ENCODE measurements around the gene CERKL.

CERKL gene

GRCh38 chr2:181574321-181574720, 82.6 kb downstream of the CERKL start:
- DNase-seq (no peak), ATAC-seq (no peak)

DNA sequence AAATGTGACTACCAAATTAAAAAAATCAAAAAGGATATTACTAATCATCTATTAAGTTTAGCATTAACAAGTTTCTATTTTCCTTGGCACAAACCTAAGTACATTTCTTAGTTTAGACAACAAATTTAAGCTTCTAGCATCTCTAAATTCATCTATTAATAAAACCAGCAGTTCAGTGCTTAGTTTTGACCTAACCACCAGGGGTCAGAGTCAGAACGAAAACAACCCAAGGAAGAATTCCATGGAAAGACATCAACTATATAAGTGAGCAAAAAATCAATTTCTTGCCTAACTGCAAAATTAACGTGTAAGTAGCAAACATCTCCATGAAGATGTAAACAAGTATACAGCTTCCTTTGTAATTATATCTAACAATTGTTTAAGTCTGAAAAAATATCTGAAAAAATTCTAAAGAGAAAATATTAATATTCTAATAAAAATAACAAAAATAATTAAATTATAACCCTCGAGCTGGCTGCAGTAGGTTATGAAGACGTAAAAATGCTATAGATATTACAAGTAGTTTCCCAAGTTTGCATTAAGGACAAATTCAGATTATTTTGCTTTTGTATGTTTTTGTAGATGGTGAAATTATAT, 83.7 kb downstream of the CERKL start:
- no peak for DNase-seq
- ATAC-seq: no peak

DNA sequence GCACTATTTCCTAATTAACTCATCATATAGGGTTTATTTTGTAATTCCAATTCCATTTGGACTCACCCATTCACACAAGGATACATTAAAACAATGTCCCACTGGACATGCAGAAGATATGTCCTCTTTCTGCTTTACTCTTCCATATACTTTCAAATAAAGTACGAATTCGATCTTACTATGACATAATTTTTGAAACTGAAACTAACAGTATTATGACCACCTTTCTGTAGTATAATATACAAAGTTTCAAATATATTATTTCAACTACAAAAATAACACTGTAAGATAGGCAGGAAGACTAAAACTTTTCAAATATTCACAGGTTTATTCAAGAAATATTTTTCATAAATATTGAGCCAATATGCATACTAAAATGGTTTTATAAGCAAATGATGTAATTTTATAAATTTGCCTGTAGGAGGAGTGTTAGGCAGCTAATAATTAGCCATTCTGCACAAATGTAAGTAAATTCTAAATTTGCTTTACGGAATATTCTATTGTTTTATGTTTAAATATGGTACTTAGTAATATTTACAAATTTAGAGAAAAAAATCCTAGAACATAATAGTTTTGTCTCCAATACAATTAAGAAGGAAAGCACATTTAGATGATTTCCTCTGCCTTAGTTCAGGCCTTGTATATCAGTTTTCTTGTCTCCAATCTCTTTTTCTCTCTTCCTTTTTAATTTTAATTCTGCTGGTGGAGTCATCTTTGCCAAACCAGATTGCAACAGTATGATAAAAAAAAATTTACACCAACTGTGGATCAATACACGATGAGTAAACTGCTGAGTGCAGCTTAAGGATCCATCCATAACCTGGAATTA, 85.9 kb downstream of the CERKL start:
- DNase-seq (no peak), ATAC-seq (no peak)

GRCh38 chr2:181570059-181570458, 86.8 kb downstream of the CERKL start:
- no peak for ATAC-seq
- DNase-seq: no peak

DNA sequence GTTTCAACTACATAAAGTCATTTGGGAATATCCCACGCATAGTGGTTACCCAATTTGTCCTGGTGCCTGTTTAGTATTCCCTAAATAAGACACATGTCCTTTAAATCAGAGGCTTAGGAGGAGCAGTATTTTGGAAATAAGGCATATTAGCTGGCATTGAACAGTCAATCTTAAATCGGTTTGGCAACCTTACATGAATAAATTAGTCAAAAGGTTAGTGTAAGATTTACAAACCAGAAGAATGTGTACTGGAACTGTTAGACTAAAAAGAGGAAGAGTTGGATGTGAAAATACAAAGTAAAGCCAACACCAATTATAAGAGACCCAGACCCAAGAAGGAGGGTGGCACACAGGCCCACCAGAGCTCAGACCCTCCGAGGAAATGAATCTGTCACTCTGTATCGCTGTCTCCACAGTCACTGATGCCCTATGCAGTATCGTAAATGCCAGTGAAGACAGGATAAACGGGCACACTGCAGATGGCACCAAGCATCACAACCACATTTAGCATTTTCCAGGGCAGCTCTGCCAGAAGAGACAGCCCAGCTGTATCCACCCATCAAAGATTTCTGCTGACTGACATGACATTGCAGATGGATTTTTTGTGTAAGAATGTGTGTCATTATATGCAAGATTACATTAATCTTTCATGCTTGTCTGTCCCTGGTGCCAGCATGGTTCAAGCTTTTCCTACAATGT, 90.4 kb downstream of the CERKL start:
- ATAC-seq (no peak), DNase-seq (no peak)

DNA sequence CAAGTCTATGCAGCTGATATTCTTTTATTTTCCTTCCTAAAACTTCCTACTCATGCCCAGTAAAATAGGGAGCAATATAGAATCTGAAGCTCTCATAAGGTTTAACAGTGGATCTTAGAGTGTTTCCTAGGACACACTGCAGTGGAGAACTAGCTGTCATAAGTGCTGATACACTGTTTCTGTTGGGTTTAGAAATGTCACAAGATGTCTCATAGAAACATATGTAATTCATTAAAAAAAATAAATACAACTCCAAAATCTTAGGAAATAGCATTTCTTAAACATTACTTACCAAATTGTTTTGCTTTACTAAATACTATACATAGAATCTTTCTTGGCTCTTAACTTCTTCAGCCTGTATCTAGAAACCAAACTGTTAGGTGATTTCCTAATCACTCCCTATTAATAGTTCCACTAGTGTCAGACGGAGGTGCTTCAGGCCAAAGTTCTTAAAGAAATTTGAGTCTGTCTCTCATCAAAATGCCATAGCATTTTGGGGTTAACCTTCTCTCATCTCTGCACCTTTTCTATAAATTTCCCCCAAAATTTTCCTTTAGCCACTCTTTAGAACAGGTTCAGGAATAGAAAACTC, 93.7 kb downstream of the CERKL start:
- DNase-seq: no peak
- no peak for ATAC-seq

GRCh38 chr2:181558371-181558770, 98.5 kb downstream of the CERKL start:
- no peak for ATAC-seq
- no peak for DNase-seq

GRCh38 chr2:181554061-181554830, 102.7 kb downstream of the CERKL start:
- DNase-seq (no peak), ATAC-seq (no peak)

DNA sequence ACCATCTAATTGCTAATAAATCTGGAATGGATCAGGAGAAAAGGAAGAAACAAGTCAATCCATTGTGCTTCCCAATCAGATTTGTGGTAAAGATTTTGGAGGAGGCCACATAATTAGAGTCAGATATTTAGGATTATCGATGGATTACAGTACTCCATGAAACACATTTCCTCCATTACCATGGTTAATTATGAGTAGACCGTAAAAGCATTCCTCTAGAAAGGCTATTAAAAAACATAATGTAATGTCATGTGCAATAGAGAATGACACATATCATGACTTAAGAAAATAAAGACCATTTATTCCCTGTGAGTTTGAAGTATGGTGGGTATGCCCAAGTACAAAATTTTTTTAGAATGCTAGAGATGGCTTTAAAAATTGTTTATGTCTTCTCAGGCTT, 103.7 kb downstream of the CERKL start:
- DNase-seq: no peak
- ATAC-seq: no peak

GRCh38 chr2:181552808-181553207, 104.1 kb downstream of the CERKL start:
- no peak for DNase-seq

GRCh38 chr2:181546086-181546485, 110.8 kb downstream of the CERKL start:
- DNase-seq (no peak), ATAC-seq (no peak)

More at GRCh38 chr2:181552808-181553207, 104.1 kb downstream of the CERKL start:
- no peak for ATAC-seq

- ATAC-seq (no peak), DNase-seq (no peak)
Observed at GRCh38 chr2:181542170-181542569, 114.7 kb downstream of the CERKL start.

- no peak for ATAC-seq
- DNase-seq: no peak
Observed at GRCh38 chr2:181540421-181540820, 116.5 kb downstream of the CERKL start.

DNA sequence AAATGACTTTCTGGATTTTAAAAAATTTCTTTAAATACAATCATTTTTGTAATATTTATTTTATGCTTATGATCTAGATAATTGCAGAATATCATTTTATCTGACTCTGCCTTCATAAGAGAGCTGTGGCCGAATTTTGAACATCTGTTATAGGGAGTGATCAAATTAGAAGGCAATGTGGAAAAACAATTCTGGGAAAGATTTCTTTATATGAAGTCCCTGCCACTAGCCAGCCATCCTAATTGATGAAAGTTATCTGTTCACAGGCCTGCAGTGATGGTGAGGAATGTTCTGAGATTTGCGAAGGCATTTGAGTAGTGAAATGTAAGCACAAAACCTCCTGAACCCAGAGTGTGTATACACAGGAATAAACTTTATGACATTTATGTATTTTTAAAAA, 120.2 kb downstream of the CERKL start:
- no peak for ATAC-seq
- no peak for DNase-seq

DNA sequence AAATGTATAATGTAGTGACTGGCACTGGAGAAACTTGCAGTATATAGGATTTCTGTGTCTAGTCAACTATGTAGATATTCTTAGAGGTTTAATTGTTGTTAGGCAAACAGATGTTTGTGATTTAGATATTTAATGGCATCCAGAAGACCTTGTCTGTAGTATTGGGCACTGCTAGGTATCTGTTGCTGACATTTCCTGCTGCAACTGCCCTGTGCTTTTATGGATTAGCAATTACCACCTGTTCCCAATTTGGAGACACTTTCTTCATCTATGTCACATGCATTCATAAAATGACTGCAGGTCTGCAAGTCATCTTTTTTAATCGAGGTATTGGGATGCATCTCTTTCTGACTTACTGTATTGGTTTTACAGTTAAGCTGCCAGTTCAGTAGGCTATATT, 128.5 kb downstream of the CERKL start:
- ATAC-seq (no peak), DNase-seq (no peak)

- ATAC-seq (no peak), DNase-seq (no peak)
Observed at GRCh38 chr2:181527058-181527457, 129.8 kb downstream of the CERKL start.

GRCh38 chr2:181526014-181526413, 130.9 kb downstream of the CERKL start:
- ATAC-seq (no peak), DNase-seq (no peak)

GRCh38 chr2:181523756-181524155, 133.1 kb downstream of the CERKL start:
- ATAC-seq: no peak
- DNase-seq: no peak

DNA sequence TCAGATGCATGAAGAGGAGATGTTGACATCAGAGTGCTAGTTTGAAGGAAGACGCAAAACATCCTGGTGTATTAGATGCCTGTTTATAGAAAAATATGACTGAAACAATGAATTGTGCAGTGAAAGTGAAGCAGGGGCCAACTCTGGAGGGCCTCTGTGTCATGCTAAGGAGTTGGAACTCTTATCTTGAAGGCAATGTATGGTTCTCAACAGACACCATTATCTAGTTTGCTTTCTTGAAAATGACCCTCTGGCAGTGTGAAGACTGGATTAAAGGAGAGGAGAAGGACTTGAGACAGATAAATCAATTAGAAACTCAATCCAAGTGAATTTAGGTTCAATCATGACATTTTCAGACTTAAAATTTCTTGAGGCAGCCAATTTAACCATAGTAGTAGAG, 136.7 kb downstream of the CERKL start:
- DNase-seq: no peak

GRCh38 chr2:181517685-181518301, 139.1 kb downstream of the CERKL start:
- no peak for DNase-seq
- no peak for ATAC-seq

More for the DNA sequence above, 136.7 kb downstream of the CERKL start:
- no peak for ATAC-seq

DNA sequence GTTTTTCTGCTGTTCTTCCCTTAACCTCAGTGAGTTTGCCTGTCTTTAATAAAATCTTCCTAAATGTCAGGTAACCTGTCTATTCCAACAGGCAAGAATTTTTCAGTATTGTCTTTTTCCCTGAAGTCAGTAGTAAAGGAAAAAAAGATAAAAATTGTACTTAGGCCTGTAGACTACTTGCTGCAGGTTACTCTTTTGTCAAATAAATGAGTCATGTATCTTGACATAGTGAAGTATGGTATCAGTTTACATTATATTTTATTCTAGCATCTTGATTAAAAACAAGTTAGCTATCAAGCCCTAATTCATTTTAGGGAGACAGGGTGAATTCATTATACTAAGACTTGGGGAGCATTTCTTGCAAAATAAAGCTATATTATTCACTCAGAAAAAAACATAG, 139.9 kb downstream of the CERKL start:
- DNase-seq (no peak), ATAC-seq (no peak)

DNA sequence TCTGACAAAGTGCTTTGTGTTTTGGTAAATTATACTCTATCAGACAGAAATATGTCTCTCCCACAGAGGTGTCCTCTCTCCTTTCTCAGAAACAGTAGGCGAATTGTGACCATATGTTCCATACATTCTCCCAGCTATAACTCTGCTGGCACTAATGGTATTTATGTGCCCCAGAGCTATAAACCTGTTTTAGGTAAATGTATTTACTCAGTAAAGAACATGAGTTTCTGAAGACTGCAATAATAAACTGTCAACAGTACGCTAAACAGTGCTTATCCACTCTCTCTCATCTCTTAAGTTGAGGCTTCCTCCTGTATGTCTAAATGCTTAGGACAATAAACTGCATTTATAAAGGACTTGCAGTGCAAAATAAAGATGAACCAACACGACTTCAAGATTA, 141.2 kb downstream of the CERKL start:
- ATAC-seq: no peak
- no peak for DNase-seq
